ENCODE data around the gene QSOX2. TPM values are rescaled to one million over a fixed set of nuclear protein-coding genes. Genes with fewer than 3 reads are reported as not detected.

The QSOX2 gene
- total RNA-seq, 4 donors from 2014 or later: 2.9 to 7.1 (median 5.5) TPM

GRCh38 chr9:136289651-136290507 is 44.3 kb upstream of the QSOX2 start:
- no peak for DNase-seq
- intact Hi-C loops (cut with DNase I): loop anchor here (10.0 kb wide), 2 partner anchors 145 to 315 kb away; no protein-coding TSS in a partner anchor
- Histone ChIP-seq H3K4me1 (peaks cover 0 to 9% (median 0%) of the 10 kb centered on the region in 3 donors), H3K9me3 (no peaks in the 10 kb centered on the region), H3K27ac (no peak overlapping the region), H3K27me3 (peaks cover 0 to 85% (median 0%) of the 10 kb centered on the region in 4 donors), H3K4me3 (no peak overlapping the region), H3K36me3 (no peaks in the 10 kb centered on the region)
- TF ChIP-seq POLR2A (IDR thresholded peaks at IDR 0.05) (no peak), CTCF (IDR thresholded peaks at IDR 0.05) (no peak)
- WGBS, 2 donors: 76 to 95% methylated on average over 8 to 10 of the region's 30 CpGs

GRCh38 chr9:136287960-136288753 is 42.5 kb upstream of the QSOX2 start:
- peaks cover 0 to 95% (median 0%) of the 10 kb centered on the region in 4 donors for H3K27me3 ChIP-seq
- no peak overlapping the region for H3K4me3 ChIP-seq
- 47 to 67% methylated on average over 7 to 10 of the region's 21 CpGs for WGBS, 2 donors
- intact Hi-C loops (cut with DNase I): loop anchor here (10.0 kb wide), 2 partner anchors 143 to 313 kb away; no protein-coding TSS in a partner anchor
- TF ChIP-seq CTCF (IDR thresholded peaks at IDR 0.05): no peak
- TF ChIP-seq POLR2A (IDR thresholded peaks at IDR 0.05): no peak
- H3K36me3 ChIP-seq: no peaks in the 10 kb centered on the region
- H3K27ac ChIP-seq: no peak overlapping the region
- H3K9me3 ChIP-seq: no peaks in the 10 kb centered on the region
- H3K4me1 ChIP-seq: peaks cover 5 to 15% (median 6%) of the 10 kb centered on the region in 3 donors
- no peak for DNase-seq

GRCh38 chr9:136286987-136287379 is 41.4 kb upstream of the QSOX2 start:
- H3K4me3 ChIP-seq: no peak overlapping the region
- H3K9me3 ChIP-seq: no peaks in the 10 kb centered on the region
- intact Hi-C loops (cut with DNase I): loop anchor here (10.0 kb wide), 2 partner anchors 142 to 312 kb away; no protein-coding TSS in a partner anchor
- peaks cover 0 to 97% (median 0%) of the 10 kb centered on the region in 4 donors for H3K27me3 ChIP-seq
- WGBS, 2 donors: 80 to 93% methylated on average over 12 to 13 of the region's 13 CpGs
- peaks cover 6 to 8% (median 6%) of the 10 kb centered on the region in 3 donors for H3K4me1 ChIP-seq
- TF ChIP-seq POLR2A (IDR thresholded peaks at IDR 0.05) (no peak), CTCF (IDR thresholded peaks at IDR 0.05) (no peak)
- H3K27ac ChIP-seq: no peak overlapping the region
- no peaks in the 10 kb centered on the region for H3K36me3 ChIP-seq
- DNase-seq: no peak

- Histone ChIP-seq H3K27ac (no peak overlapping the region), H3K4me3 (no peak overlapping the region), H3K36me3 (no peaks in the 10 kb centered on the region), H3K9me3 (no peaks in the 10 kb centered on the region), H3K27me3 (peaks cover 0 to 97% (median 0%) of the 10 kb centered on the region in 4 donors), H3K4me1 (peaks cover 6 to 8% (median 6%) of the 10 kb centered on the region in 3 donors)
- no peak for DNase-seq
- TF ChIP-seq CTCF (IDR thresholded peaks at IDR 0.05) (no peak), POLR2A (IDR thresholded peaks at IDR 0.05) (no peak)
- 73 to 88% methylated on average over 9 to 10 of the region's 30 CpGs for WGBS, 2 donors
- intact Hi-C loops (cut with DNase I): loop anchor here (10.0 kb wide), 2 partner anchors 142 to 312 kb away; no protein-coding TSS in a partner anchor
Observed at GRCh38 chr9:136286359-136286986, 40.9 kb upstream of the QSOX2 start.
